ENCODE results near the gene KCTD4.

DNA sequence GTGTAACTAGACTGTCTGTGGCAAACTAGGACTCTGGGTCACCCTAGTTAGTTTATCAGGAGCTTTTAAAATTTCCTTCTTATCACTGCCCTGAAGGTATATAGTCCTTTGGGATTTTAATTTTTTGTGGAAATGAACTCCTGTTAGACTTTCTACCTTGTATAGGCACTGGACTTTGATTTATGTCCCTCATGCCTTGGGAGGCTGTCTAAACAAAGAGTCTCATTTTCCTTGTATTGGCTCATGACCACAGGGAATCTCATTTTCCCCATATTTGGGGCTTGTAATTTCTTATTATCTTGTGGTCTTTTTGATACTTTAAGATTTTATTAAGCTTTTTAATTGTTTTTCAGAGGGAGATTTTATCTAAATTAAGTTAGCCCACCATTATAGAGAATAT lies 21.4 kb downstream of the KCTD4 start:
- TF ChIP-seq, protein P1, sequence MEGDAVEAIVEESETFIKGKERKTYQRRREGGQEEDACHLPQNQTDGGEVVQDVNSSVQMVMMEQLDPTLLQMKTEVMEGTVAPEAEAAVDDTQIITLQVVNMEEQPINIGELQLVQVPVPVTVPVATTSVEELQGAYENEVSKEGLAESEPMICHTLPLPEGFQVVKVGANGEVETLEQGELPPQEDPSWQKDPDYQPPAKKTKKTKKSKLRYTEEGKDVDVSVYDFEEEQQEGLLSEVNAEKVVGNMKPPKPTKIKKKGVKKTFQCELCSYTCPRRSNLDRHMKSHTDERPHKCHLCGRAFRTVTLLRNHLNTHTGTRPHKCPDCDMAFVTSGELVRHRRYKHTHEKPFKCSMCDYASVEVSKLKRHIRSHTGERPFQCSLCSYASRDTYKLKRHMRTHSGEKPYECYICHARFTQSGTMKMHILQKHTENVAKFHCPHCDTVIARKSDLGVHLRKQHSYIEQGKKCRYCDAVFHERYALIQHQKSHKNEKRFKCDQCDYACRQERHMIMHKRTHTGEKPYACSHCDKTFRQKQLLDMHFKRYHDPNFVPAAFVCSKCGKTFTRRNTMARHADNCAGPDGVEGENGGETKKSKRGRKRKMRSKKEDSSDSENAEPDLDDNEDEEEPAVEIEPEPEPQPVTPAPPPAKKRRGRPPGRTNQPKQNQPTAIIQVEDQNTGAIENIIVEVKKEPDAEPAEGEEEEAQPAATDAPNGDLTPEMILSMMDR (conservative IDR thresholded peaks at IDR 0.05), result no peak
- no peak for TF ChIP-seq ZFX (IDR thresholded peaks at IDR 0.05)

Measured in C4-2B (cell line).